Activated CD8-positive, alpha-beta memory T cell treated with anti-CD3 and anti-CD28 coated beads, Interleukin-2, amount 50 U/mL, for 1 hour (primary cell): ENCODE results near the gene NCBP2L.

ENCODE experiments used
- DNase-seq: peaks from one replicate; pipeline ENCODE4 v3.0.0-alpha.2; 2020; ENCODE audit errors: extremely low read depth

The NCBP2L gene

DNA sequence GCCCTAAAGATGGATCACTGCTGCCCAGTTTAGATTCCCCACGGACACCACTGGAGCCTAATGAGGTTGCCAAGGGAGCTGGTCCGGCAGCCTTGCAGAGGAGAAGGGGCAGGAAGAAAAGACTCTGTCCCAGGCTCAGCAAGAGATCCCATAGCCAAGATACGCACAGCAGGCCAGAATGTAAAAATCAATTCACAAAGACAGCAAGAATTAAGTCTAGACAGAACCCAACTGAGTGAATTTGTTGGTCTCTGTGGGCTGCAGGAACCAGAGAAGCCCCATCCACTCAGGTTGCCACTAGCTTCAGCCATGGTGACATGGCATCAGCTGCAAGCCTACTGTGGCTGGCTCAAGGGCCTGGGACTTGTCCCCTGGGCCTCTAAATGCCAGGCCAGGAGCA lies 24.8 kb upstream of the NCBP2L start:
- DNase-seq, result no peak

DNA sequence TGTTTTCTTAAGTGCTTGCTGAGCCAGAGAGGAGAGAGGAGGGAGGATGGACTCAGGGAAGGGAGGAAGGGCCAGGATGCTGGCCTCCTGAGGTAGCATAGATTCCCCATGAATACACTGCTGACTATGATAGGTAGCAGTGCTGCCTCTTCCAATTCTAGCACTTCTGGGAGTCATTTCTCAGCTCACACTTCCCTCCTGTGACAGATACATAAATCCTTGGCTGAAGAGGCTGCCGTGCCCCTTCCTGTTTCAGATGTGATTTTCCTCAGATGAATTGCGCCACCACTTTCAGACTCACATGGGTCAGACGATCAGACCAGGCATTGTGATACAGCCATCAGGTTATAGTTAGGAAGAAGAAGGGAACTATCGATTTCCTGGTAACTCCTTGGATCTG lies 24.3 kb upstream of the NCBP2L start:
- DNase-seq, result no peak

GRCh38 chrX:107755721-107756120 lies 21.8 kb upstream of the NCBP2L start:
- no peak for DNase-seq

GRCh38 chrX:107758231-107758766 lies 19.2 kb upstream of the NCBP2L start:
- DNase-seq, result no peak

- DNase-seq, result no peak
Measured at GRCh38 chrX:107760304-107761077, 17.0 kb upstream of the NCBP2L start.

GRCh38 chrX:107763647-107764046 lies 13.9 kb upstream of the NCBP2L start:
- DNase-seq, result no peak

- no peak for DNase-seq
Measured at GRCh38 chrX:107764845-107765608, 12.5 kb upstream of the NCBP2L start.

GRCh38 chrX:107766470-107767150 lies 10.9 kb upstream of the NCBP2L start:
- DNase-seq, result no peak

- DNase-seq, result no peak
Measured at GRCh38 chrX:107768051-107768450, 9.5 kb upstream of the NCBP2L start.

DNA sequence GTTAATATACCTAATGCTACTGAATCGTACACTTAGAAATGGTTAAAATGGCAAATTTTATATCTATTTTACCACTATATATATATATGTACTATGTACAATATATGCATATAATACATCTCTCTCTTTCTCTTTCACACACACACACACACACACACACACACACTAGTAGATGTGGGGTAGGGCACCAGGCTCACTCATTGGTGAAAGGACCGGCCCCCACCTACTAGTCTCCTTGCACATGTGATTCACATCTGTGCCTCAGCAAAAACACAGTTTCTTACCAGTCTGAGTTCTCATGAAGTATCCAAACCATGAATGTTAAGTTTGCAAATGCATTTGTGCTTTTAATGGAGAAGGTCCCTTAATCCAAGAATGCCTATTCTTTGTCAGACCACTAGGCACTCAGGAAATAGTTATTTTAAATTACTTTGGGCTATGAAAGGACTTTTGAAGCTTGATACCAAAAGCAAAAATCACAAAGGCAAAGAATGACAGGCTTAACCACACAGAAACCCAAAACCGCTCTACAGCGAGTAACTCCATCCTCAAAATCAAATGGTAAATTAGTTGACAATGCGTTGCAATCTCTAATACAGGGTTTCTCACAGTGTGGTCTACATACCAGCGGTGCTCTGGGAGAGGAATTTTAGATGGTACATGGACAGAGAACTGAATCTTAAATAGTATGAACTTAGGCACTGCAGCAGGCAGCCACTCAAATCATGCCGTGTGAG lies 7.8 kb upstream of the NCBP2L start:
- DNase-seq, result no peak

GRCh38 chrX:107773206-107773605 lies 4.3 kb upstream of the NCBP2L start:
- no peak for DNase-seq

DNA sequence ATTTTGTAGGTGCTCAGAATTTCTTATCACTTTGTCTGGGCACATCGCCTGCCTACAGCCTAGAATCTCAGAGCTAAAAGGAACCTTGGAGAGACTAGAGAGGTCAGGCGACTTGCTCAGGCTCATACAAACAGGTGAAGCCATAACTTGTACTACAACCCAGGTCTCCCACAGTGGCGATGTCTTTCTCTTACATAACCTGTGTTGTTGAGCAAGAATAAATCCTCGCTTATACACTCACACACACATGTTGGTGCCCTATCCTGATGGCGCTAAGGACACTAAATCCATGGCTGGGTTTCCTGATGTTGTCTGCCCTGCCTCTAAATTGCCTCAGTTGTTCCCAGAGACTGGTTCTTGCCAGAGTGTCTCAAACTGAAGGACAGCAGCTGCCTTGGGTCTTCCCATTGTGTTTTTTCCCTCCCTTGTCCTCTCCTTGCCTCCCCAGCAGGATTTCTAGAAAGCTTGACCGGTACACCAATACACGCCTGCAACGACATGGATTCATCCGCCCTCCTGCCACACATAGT lies 3.6 kb upstream of the NCBP2L start:
- no peak for DNase-seq

DNA sequence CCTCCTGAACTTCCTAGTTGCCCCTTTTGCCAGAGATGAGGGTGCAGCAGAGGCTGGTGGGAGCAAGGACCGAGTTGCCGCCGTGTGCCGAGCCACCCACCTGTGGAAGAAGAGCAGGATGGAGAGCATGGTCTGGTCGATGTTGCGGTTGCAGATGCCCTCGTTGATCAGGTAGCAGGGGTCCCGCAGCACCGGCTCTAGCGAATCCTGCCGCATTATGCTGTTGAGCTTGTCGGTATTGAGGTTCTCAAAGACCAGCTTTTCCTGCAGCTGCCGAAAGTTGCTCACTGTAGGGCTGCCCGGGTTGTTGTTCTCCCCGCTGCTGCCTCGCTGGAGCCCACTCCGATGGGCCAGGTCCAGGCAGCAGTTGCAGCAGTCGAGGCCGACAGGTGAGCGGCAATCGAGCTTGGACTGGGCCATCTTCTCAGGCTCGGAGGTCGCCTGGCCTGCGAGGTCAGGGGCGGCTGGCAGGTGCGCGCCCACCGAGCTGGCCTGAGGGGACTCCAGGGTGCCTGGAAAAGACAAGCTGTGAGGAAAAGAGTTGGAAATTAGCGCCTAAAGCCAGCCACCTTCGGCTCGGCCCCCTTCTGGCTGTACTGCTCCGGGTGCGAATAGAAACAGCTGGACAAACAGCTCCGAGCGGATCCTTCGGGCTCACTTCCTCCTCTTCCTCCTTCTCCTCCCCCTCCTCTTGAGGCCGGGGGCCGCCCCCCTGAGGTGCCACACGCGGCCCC lies 2.4 kb upstream of the NCBP2L start:
- no peak for DNase-seq

GRCh38 chrX:107775734-107776511 lies 1.6 kb upstream of the NCBP2L start, which contains the start of gene TSC22D3:
TSS of gene TSC22D3 (minus strand) at chrX:107775787. CDS start at chrX:107775419, 368 bp downstream.
- peak; percentile 18 for DNase-seq

- peak; percentile 72 for DNase-seq
Measured at GRCh38 chrX:107776649-107777535, 641 bp upstream of the NCBP2L start.

DNA sequence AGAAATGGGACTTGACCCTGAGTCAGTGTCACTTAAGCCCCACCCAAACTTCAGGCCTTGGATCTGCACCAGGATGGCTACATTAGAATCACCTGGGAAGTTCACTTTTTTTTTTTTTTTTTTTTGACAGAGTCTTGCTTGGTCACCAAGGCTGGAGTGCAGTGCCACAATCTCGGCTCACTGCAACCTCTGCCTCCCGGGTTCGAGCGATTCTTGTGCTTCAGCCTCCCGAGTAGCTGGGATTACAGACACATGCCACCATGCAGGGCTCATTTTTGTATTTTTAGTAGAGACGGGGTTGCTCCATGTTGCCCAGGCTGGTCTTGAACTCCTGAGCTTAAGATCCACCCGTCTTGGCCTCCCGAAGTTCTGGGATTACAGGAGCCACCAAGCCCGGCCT lies 3.0 kb downstream of the NCBP2L start:
- no peak for DNase-seq

DNA sequence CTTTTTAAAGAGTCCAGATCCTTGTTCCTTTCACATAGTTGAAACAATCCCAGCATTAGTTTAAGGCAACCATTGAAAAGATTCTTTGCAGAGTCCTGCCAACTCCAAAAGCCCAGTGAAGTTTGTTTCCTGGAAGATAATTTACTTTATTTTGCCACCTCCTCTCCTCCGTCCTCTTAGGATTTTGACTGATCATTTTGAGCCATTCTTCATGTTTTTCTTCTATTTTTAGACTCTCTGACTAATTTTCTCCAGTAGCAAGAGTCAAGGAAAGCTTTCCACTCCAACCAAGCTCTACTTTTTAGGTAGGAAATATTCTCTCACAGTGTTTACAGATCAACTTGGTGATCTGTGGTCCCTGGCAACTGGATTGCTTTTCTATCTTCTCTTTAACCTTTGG lies 10.3 kb downstream of the NCBP2L start:
- no peak for DNase-seq

DNA sequence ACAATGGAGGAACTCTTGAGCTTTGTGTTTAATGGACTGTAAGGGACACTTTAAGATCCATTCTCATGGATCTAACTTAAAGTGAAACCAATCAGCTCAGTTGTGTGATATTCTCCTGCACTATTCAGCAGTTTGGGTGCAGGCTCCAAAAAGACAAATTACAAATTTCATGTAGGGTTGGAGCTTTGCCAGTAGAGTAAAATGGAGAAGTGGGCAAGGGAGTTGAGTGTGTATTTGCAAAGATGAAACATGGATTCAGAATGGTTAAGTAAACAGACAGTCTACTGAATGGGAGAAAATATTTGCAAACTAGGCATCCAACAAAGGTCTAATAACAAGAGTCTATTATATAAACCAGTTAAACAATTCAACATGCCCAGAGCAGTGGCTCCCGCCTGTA lies 26.9 kb downstream of the NCBP2L start:
- no peak for DNase-seq

- DNase-seq, result no peak
Measured at GRCh38 chrX:107805179-107805578, 27.6 kb downstream of the NCBP2L start.
